PFSK-1 (cell line): ENCODE measurements around the gene C11orf98.

Source experiments
- FOXP2 ChIP-seq: optimal IDR thresholded peaks from 2 replicates; pipeline ENCODE3; 2011; ENCODE audit warnings: borderline replicate concordance, control low read depth, inconsistent platforms; ENCODE audit not compliant: insufficient read depth; ENCODE audit errors: extremely low read length, extremely low read depth
- POLR2AphosphoS5 ChIP-seq: IDR thresholded peaks from 2 replicates; pipeline ENCODE4 v1.6.1; 2012; ENCODE audit warnings: low read depth, mild to moderate bottlenecking, control low read depth, low read length, moderate library complexity
- SIN3A ChIP-seq: IDR thresholded peaks from 2 replicates; pipeline ENCODE4 v1.6.1; 2012; ENCODE audit warnings: mild to moderate bottlenecking, low read length, moderate library complexity, borderline replicate concordance; ENCODE audit not compliant: insufficient read depth
- TAF1 ChIP-seq: IDR thresholded peaks from 2 replicates; pipeline ENCODE4 v1.6.1; 2012; ENCODE audit warnings: low read length, control low read depth, borderline replicate concordance; ENCODE audit not compliant: insufficient read depth
- TF ChIP-seq, protein P1 (sequence below), 2 experiments: IDR thresholded peaks; 2 replicates each; pipeline versions ENCODE4 v1.6.1 to v1.8.0; 2011 to 2012; ENCODE audit warnings: low read depth in 2 of 2, low read length in 2 of 2, control low read depth in 1 of 2, inconsistent platforms in 1 of 2, mild to moderate bottlenecking in 1 of 2, moderate library complexity in 1 of 2; ENCODE audit not compliant: insufficient read depth in 1 of 2

The C11orf98 gene

GRCh38 chr11:62654297-62654696, 10.7 kb downstream of the C11orf98 start:
- TF ChIP-seq SIN3A: no peak
- TF ChIP-seq, protein P1, sequence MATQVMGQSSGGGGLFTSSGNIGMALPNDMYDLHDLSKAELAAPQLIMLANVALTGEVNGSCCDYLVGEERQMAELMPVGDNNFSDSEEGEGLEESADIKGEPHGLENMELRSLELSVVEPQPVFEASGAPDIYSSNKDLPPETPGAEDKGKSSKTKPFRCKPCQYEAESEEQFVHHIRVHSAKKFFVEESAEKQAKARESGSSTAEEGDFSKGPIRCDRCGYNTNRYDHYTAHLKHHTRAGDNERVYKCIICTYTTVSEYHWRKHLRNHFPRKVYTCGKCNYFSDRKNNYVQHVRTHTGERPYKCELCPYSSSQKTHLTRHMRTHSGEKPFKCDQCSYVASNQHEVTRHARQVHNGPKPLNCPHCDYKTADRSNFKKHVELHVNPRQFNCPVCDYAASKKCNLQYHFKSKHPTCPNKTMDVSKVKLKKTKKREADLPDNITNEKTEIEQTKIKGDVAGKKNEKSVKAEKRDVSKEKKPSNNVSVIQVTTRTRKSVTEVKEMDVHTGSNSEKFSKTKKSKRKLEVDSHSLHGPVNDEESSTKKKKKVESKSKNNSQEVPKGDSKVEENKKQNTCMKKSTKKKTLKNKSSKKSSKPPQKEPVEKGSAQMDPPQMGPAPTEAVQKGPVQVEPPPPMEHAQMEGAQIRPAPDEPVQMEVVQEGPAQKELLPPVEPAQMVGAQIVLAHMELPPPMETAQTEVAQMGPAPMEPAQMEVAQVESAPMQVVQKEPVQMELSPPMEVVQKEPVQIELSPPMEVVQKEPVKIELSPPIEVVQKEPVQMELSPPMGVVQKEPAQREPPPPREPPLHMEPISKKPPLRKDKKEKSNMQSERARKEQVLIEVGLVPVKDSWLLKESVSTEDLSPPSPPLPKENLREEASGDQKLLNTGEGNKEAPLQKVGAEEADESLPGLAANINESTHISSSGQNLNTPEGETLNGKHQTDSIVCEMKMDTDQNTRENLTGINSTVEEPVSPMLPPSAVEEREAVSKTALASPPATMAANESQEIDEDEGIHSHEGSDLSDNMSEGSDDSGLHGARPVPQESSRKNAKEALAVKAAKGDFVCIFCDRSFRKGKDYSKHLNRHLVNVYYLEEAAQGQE (IDR thresholded peaks at IDR 0.05; ENCODE audit: insufficient read depth in 1 of 2, low read depth in 2 of 2, low read length in 2 of 2): no peak
- TF ChIP-seq FOXP2: no peak
- no peak for TF ChIP-seq TAF1
- TF ChIP-seq POLR2AphosphoS5: no peak

- TF ChIP-seq FOXP2 (no peak), TAF1 (no peak), SIN3A (no peak)
- TF ChIP-seq, protein P1 (IDR thresholded peaks at IDR 0.05; ENCODE audit: insufficient read depth in 1 of 2, low read depth in 2 of 2, low read length in 2 of 2): no peak
Observed at GRCh38 chr11:62652161-62653006, 12.6 kb downstream of the C11orf98 start.

GRCh38 chr11:62649486-62649885, 15.5 kb downstream of the C11orf98 start:
- no peak for TF ChIP-seq POLR2AphosphoS5
- TF ChIP-seq TAF1: no peak
- TF ChIP-seq, protein P1 (IDR thresholded peaks at IDR 0.05; ENCODE audit: insufficient read depth in 1 of 2, low read depth in 2 of 2, low read length in 2 of 2): no peak
- TF ChIP-seq FOXP2: no peak
- TF ChIP-seq SIN3A: no peak

GRCh38 chr11:62648967-62649364, 16.0 kb downstream of the C11orf98 start:
- TF ChIP-seq TAF1 (no peak), FOXP2 (no peak), SIN3A (no peak), POLR2AphosphoS5 (no peak)
- TF ChIP-seq, protein P1 (IDR thresholded peaks at IDR 0.05; ENCODE audit: insufficient read depth in 1 of 2, low read depth in 2 of 2, low read length in 2 of 2): no peak
